ENCODE data around the gene BID.

- TF ChIP-seq, protein P1, sequence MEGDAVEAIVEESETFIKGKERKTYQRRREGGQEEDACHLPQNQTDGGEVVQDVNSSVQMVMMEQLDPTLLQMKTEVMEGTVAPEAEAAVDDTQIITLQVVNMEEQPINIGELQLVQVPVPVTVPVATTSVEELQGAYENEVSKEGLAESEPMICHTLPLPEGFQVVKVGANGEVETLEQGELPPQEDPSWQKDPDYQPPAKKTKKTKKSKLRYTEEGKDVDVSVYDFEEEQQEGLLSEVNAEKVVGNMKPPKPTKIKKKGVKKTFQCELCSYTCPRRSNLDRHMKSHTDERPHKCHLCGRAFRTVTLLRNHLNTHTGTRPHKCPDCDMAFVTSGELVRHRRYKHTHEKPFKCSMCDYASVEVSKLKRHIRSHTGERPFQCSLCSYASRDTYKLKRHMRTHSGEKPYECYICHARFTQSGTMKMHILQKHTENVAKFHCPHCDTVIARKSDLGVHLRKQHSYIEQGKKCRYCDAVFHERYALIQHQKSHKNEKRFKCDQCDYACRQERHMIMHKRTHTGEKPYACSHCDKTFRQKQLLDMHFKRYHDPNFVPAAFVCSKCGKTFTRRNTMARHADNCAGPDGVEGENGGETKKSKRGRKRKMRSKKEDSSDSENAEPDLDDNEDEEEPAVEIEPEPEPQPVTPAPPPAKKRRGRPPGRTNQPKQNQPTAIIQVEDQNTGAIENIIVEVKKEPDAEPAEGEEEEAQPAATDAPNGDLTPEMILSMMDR (IDR thresholded peaks at IDR 0.05; ENCODE audit: insufficient read depth, low read depth, low read length) = no peak
- no peak for TF ChIP-seq EZH2 (IDR thresholded peaks at IDR 0.05; ENCODE audit: insufficient read depth, low read length)
Measured at GRCh38 chr22:17817511-17818065, 43.3 kb upstream of the BID start.
